Stimulated activated CD8-positive, alpha-beta memory T cell treated with anti-CD3 and anti-CD28 coated beads, Interleukin-15, amount 100 ng/mL, for 48 hours (primary cell): Measurements from ENCODE around the gene UGT3A1.
"Not testable (repeated sequence)": the region's sequence is repeated elsewhere in the genome, so short reads cannot be mapped to it uniquely, and the experiment has no call there.

ENCODE experiments used
- DNase-seq, 2 donors: peaks; one replicate each; pipeline ENCODE4 v3.0.0-alpha.2; 2020; ENCODE audit warnings: low read depth in 2 of 2

Gene UGT3A1

DNA sequence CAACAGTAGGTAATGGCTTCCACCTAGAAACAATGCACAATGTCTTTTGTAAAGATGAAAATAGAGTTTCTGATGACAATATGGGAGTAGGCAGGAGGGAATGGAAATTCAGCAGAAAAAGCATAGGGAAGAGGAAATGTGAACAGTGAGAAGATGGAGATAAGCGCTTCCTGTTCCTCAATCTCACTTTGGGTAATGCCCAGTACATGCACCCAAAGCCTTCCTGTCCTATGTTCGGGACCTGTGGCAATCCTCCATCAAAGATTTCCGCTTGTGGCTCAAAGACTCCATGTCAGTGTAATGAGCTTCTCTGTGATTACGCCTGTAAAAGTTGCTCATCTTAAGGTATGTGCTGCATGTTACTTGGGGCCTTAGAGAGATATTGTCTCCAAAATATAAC, 2.7 kb downstream of the UGT3A1 start:
- no peak for DNase-seq

DNA sequence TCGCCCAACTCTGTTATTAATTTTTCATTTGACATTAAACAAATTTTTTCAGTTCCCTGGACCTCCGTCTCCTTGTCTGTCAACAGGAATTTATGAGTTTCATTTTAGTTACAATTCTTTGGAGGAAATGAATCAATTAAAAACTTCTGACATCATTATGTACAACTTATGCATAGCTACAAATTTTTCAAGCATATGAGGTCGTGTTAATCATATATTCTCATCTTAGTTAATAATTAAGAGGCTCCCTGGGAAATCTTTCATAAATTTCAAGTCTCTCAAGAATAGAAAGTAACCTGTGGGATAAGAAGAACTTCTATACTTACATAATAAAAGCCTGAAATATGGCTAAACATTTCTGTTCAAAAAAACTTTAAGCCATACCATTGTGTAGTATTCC, 3.4 kb downstream of the UGT3A1 start:
- no peak for DNase-seq

- DNase-seq: no peak
Observed at GRCh38 chr5:35979715-35980114, 11.5 kb downstream of the UGT3A1 start.

DNA sequence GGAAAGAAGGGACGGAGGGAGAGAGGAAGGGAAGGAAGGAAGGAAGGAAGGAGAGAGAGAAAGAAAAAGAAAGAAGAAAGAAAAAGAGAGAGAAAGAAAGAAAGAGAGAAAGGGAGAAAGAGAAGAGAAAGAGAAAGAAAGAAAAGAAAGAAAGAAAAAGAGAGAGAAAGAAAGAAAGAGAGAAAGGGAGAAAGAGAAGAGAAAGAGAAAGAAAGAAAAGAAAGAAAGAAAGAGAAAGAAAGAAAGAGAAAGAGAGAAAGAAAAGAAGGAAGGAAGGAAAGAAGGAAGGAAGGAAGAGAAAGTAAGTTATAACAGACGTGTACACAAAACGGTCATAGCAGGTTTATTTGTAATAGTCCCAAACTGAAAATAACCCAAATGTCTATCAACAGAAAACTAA, 14.3 kb downstream of the UGT3A1 start:
- not testable (repeated sequence) for DNase-seq

- no peak for DNase-seq
Observed at GRCh38 chr5:35974570-35974969, 16.6 kb downstream of the UGT3A1 start.

DNA sequence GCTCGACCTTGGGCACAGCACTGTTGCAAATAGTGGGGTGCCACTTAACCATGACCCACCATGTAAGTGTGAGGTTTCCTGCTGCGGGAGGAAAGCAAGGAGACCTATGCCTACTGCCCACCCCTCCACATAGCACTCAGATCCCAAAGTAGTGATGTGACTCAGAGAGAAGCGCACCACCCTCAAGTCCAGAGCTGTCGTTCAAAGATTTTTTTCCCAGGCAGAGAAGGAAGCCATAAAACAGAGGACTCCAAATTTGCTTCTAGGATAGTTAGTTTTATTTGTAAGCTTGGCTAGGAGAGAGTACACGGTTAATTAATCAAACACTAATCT, 19.3 kb downstream of the UGT3A1 start:
- no peak for DNase-seq

DNA sequence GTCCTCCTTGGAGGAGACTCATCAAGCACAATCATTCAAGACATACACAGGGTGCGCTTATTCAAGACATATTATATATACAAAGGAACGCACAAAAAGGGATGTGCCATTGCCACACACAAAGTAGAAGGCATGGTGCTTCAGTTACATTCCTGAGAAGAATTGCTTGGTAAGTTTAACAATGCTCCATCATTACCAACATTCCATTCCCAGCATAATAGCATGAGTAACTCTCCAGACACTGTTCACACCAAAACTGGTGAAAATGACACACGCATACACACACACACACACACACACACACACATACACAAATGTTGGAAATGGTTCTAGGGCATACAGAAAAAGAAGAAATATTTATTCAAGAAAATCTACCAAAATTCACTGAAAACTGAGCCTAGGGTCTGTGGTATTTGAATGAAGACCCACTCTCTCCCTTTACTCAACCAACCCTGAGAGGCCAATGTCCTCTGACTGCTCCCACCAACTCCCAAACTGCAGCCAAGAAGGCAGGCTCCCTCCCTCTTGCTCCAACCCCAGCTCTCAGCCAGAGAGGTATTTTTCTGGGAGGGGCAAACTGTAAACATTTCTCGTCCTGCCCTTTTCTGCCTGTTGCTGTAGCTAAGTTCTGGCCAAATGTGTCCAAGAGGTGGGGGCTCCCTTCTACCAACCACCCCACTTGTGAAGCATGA, 19.9 kb downstream of the UGT3A1 start:
- DNase-seq: no peak

- no peak for DNase-seq
Observed at GRCh38 chr5:35963381-35963843, 27.8 kb downstream of the UGT3A1 start.

GRCh38 chr5:35960328-35960727, 30.9 kb downstream of the UGT3A1 start:
- DNase-seq: no peak

DNA sequence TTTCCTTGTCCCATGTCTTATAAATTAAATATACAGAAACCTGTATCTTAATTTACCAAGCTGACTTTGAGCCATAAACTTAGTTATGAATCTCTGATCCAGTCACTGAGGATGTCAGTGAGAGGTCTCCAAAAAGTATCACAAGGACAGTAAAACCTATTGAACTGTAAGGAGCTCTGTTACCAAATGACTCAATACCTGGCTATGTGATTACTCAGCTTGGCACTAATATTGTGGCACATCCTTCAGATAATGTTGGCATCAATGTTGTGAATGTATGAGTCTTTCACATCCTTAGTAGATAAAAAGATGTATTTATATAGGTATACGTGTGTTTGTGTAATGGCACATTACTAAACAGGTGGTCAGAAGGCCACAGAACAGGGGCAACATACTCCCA, 34.8 kb downstream of the UGT3A1 start:
- no peak for DNase-seq

- DNase-seq: no peak
Observed at GRCh38 chr5:35954175-35954574, 37.0 kb downstream of the UGT3A1 start.

GRCh38 chr5:35947085-35947484, 44.1 kb downstream of the UGT3A1 start:
- no peak for DNase-seq

DNA sequence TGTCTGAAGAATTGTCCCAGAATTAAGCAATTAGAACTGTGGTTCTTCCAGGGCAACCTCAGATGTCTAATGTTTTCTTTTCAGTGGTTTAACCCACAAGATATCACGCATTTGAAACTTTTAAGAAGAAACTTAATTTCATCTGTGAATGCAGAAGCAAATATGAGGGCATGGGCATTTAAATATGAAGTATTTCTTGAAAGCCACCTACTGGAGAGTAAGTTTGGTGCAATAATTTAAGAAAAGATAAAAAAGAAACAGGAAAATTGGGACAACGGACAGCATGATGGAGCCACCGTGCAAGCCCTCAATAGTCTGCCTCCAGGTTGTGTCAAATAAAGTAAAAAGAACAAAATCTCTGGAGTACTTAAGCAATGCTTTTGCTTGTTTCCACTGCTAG, 51.6 kb downstream of the UGT3A1 start:
- DNase-seq: no peak

- DNase-seq: no peak
Observed at GRCh38 chr5:35938568-35939227, 52.5 kb downstream of the UGT3A1 start, which contains the start of gene CAPSL. Gene CAPSL (minus strand): TSS chr5:35938622. CDS start chr5:35921120, 17,502 bp downstream.

- DNase-seq: no peak
Observed at GRCh38 chr5:35926389-35927051, 64.7 kb downstream of the UGT3A1 start.

DNA sequence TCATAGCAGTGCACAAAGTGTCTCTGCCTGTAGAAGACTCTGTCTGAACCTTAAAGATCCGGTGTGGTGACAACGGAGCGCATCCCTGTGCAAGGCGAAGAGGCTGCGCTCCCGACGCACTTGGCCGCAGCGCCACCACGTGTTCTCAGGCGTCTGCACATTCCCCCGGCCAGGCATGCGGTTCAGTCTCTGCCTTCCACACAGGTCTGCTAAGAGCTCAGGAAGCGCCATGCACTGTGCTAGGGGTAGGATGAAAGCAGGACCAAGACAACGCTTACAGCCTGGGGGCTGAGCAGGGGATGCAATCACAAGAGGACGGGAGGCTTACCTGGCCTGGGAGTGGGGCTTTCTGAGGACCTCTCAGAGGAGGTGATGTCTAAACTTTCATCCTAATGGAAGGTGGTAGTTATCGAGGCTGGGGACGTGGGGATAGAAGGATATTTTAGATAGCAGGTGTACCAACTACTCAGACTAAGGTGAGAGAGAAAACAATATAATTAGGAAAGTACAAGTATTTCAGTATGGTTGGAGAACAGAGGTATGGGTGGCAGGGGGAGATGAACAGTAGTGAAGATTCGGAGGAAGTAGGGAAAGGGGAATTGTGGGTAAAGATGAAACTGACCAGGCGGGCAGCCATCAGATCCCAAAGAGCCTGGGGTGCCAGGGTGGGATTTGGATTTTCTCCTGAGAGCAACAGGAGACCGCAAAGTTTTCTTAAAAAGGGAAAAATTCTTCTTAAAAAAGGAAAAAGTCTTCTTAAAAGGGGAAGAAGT, 66.1 kb downstream of the UGT3A1 start:
- DNase-seq: peak; percentile 77 to 81

GRCh38 chr5:35924122-35924949, 66.9 kb downstream of the UGT3A1 start:
- DNase-seq: no peak

DNA sequence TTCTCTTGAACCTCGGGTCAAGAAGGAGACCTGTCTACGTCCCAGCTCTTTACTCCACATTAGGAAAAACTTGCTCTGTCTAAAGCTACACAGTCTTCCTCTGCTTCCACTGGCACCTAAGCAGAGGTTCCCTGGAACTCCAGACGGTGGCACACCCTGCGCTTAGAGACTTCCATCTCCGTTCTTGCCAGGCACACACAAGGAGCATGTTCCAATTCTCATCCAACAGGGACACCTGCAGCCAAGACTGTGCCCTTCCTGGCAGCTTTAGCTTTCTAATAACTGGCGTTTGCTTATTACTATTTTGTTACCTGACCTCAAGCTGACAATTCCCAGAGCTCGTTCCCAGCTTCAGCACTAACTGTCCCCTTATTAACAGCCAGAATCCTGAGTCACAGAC, 68.7 kb downstream of the UGT3A1 start:
- no peak for DNase-seq

GRCh38 chr5:35921930-35922329, 69.3 kb downstream of the UGT3A1 start:
- DNase-seq: no peak

GRCh38 chr5:35920890-35921289, 70.3 kb downstream of the UGT3A1 start:
- DNase-seq: no peak

DNA sequence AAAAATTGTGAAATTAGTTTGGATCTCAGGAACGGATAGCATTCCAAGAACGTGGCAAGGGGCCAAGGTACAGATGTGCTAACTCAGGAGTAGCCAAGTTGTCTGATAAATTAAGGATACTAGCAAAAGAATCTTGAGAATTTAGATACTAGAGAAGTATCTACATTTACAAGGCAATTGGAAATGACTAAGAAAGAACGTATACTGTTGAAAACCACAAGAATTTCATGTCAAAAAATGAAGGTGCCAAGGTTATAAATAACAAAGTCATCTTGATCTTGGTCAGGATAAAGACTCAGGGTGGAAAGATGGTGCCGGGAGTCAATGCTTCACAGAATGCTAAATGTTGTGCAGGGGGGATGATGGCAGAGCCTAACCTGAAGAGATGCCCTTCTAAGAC, 72.0 kb downstream of the UGT3A1 start:
- DNase-seq: no peak
